GM12878 (cell line): ENCODE measurements around the gene WAS. TPM values are rescaled to one million over a fixed set of nuclear protein-coding genes. Genes with fewer than 3 reads are reported as not detected.

Experiments
- BRCA1 ChIP-seq: IDR thresholded peaks from 2 replicates; pipeline ENCODE4 v1.6.1; 2011; ENCODE audit warnings: low read depth, low read length, improper control_type of control experiment
- MXI1 ChIP-seq: fragments of 150-350 bp; IDR thresholded peaks from 2 replicates; pipeline ENCODE4 v1.6.1; 2011; ENCODE audit warnings: low read depth, mild to moderate bottlenecking, inconsistent platforms, low read length, improper control_type of control experiment
- POLR2AphosphoS2 ChIP-seq: IDR thresholded peaks from 2 replicates; pipeline ENCODE4 v1.6.1; 2011; ENCODE audit warnings: low read depth, mild to moderate bottlenecking, low read length, improper control_type of control experiment, moderate library complexity
- POLR2AphosphoS5 ChIP-seq: IDR thresholded peaks from 2 replicates; pipeline ENCODE4 v1.6.1; 2011; ENCODE audit warnings: mild to moderate bottlenecking, low read length, inconsistent platforms
- SIN3A ChIP-seq: IDR thresholded peaks from 2 replicates; pipeline ENCODE4 v1.6.1; 2012; ENCODE audit warnings: low read depth, low read length, improper control_type of control experiment
- STAT3 ChIP-seq: IDR thresholded peaks from 2 replicates; pipeline ENCODE4 v1.6.1; 2011; ENCODE audit warnings: low read depth, low read length, improper control_type of control experiment
- TAF1 ChIP-seq: IDR thresholded peaks from 2 replicates; pipeline ENCODE4 v1.6.1; 2011; ENCODE audit warnings: mild to moderate bottlenecking, low read depth, low read length, borderline replicate concordance
- TCF3 ChIP-seq: IDR thresholded peaks from 2 replicates; pipeline ENCODE4 v1.6.1; 2012; ENCODE audit warnings: low read depth, mild to moderate bottlenecking, low read length, borderline replicate concordance; ENCODE audit not compliant: insufficient read depth
- USF1 ChIP-seq: IDR thresholded peaks from 2 replicates; pipeline ENCODE4 v1.6.1; 2011; ENCODE audit warnings: borderline replicate concordance, low read depth, mild to moderate bottlenecking, moderate library complexity, mixed read lengths, low read length; ENCODE audit not compliant: insufficient read depth; ENCODE audit errors: extremely low read length
- ZNF274 ChIP-seq: IDR thresholded peaks from one replicate; pipeline ENCODE4 v1.8.0; 2011; ENCODE audit not compliant: insufficient read length, insufficient read depth
- polyA plus RNA-seq, 11 experiments: library from polyadenylated mRNA; depleted of rRNA in 4 of 11; unstranded in 6 of 11; stranded (reverse) in 5 of 11; fragments of >200 nt; fragmentation: Nextera tagmentation in 4 of 11; fragmentation: Illumina TruSeq in 1 of 11; extraction: Ambion mirVana in 4 of 11; extraction: Trizol in 1 of 11; gene quantifications; 1 replicate in 1 of 11; 2 replicates in 10 of 11; pipeline versions ENCODE4 v1.2.1 to v1.2.3, GENCODE V29; 2011 to 2016; ENCODE audit warnings: inconsistent platforms in 2 of 11, missing spikeins in 2 of 11, low read depth in 1 of 11
- total RNA-seq, 4 experiments: library from RNA; depleted of rRNA in 3 of 4; stranded (reverse); fragments of >200 nt in 3 of 4; fragmentation: Illumina TruSeq in 1 of 4; extraction: Trizol in 1 of 4; gene quantifications; 2 replicates each; pipeline versions ENCODE4 v1.2.1 to v1.2.3, GENCODE V29; 2013 to 2021

Gene WAS
- total and polyA plus RNA-seq, 10 of the 15 experiments (the other 5 are each of a cell fraction or from before 2014, with no cell fraction given) = 1.6 to 84.7 (median 23.0) TPM

- TF ChIP-seq USF1 = no peak
- TF ChIP-seq SIN3A = peak; percentile 97
- peak; percentile 59; the same call in 1 of the 2 replicates for TF ChIP-seq POLR2AphosphoS2
- TF ChIP-seq TAF1 = peak; percentile 74; the same call in 1 of the 2 replicates
- no peak for TF ChIP-seq STAT3
- TF ChIP-seq POLR2AphosphoS5 = 0 out of 2 replicates have a peak, but pooled peaks have one; percentile 61
- peak; percentile 81 for TF ChIP-seq BRCA1
- peak; percentile 89 for TF ChIP-seq MXI1
- no peak for TF ChIP-seq TCF3
- no peak for TF ChIP-seq ZNF274
Observed at GRCh38 chrX:48696301-48696908, 12.8 kb downstream of the WAS start, which contains the start of gene SUV39H1 (continued).
